Lower leg skin (tissue), 3 donors: Measurements from ENCODE around the gene SULT1A3.
"Not testable (repeated sequence)": the region's sequence is repeated elsewhere in the genome, so short reads cannot be mapped to it uniquely, and the experiment has no call there.

Experiments
- POLR2A ChIP-seq, 2 donors: fragments of 450-650 bp; IDR thresholded peaks; one replicate each; pipeline ENCODE4 v1.6.1; 2016 to 2017; ENCODE audit warnings: antibody characterized with exemption in 2 of 2, mild to moderate bottlenecking in 1 of 2, moderate library complexity in 1 of 2
- TF ChIP-seq, protein P1 (sequence below), 3 donors: fragments of 450-650 bp; IDR thresholded peaks; one replicate each; pipeline ENCODE4 v1.5.1; 2016; ENCODE audit warnings: antibody characterized with exemption in 3 of 3, mild to moderate bottlenecking in 3 of 3, moderate library complexity in 2 of 3

DNA sequence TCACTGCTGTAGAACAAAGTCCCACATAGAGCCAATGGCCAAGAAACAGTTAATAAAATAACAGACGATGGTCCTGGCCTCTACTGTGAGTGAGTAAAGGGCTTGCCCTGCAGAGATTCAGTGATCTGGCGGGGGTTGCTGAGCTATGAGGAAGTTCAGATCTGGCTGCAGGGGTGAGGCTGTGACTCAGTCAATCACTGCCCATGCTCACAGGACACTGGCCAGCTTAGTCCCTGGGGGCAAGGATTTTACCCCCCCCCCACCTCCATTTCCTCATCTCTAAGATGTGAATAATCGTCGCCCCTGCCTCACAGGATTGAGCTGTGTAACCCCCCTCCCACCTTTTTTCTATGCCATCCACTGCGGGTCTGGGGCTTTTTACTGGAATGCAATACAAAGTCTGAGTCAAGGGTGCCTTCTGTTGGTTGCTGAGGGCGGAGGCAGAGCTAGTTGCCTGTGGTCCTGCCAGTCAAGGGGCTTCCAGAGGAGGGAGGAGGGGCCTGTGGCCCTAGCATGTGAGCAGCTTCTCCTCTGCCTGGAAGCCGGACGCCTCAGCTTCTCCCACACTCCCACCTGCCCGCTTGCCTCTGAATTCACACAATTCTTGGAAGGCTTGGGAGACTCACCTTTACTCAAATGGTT lies 8.1 kb downstream of the SULT1A3 start:
- TF ChIP-seq, protein P1, sequence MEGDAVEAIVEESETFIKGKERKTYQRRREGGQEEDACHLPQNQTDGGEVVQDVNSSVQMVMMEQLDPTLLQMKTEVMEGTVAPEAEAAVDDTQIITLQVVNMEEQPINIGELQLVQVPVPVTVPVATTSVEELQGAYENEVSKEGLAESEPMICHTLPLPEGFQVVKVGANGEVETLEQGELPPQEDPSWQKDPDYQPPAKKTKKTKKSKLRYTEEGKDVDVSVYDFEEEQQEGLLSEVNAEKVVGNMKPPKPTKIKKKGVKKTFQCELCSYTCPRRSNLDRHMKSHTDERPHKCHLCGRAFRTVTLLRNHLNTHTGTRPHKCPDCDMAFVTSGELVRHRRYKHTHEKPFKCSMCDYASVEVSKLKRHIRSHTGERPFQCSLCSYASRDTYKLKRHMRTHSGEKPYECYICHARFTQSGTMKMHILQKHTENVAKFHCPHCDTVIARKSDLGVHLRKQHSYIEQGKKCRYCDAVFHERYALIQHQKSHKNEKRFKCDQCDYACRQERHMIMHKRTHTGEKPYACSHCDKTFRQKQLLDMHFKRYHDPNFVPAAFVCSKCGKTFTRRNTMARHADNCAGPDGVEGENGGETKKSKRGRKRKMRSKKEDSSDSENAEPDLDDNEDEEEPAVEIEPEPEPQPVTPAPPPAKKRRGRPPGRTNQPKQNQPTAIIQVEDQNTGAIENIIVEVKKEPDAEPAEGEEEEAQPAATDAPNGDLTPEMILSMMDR (IDR thresholded peaks at IDR 0.05) = not testable (repeated sequence)
- not testable (repeated sequence) for TF ChIP-seq POLR2A (IDR thresholded peaks at IDR 0.05)
